ENCODE measurements around the gene POLD1. TPM values are rescaled to one million over a fixed set of nuclear protein-coding genes. Genes with fewer than 3 reads are reported as not detected.
"Not testable (repeated sequence)": the region's sequence is repeated elsewhere in the genome, so short reads cannot be mapped to it uniquely, and the experiment has no call there.

POLD1 gene
- total RNA-seq, 1 donor from 2014 or later, result 17.0 TPM

GRCh38 chr19:50390952-50391351 lies 6.8 kb downstream of the POLD1 start:
- not testable (repeated sequence) for DNase-seq (ENCODE audit: low spot score)

- DNase-seq (ENCODE audit: low spot score), result no peak
Observed at GRCh38 chr19:50392759-50393158, 8.6 kb downstream of the POLD1 start.

DNA sequence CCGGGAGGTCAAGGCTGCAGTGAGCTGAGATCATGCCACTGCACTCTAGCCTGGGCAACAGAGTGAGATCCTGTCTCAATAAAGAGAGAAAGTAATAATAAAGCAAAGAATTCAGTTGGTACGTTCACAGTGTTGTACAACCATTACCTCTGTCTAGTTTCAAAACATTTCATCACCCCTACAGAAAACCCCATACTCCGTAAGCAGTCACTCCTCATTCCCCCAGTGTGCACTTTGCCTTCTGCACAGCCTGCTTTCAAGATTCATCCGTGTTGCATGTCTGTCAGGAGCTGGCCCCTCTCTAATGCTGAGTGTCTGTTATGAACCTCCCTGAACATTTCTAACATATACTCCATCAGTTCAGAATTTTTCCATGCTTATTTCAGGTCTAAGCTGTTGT lies 9.4 kb downstream of the POLD1 start:
- no peak for DNase-seq (ENCODE audit: low spot score)

- no peak for DNase-seq (ENCODE audit: low spot score)
Observed at GRCh38 chr19:50394017-50394416, 9.9 kb downstream of the POLD1 start.

GRCh38 chr19:50398675-50399367 lies 14.7 kb downstream of the POLD1 start:
- no peak for DNase-seq (ENCODE audit: low spot score)

DNA sequence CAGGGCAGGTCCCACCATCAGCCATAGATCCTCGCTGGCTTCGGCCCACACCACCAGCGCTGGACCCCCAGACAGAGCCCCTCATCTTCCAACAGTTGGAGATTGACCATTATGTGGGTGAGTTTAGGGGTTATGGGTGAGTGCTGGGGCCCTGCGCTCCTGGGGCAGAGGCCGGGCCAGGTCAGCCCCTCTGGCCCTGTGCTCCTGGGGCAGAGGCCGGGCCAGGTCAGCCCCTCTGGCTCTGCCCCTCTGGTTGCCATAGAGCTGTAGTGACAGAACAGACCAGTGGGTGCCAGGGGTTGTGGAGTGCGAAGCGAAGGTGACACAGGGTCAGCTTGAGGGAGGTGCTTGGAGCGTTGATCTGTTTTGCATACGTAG lies 15.2 kb downstream of the POLD1 start:
- DNase-seq (ENCODE audit: low spot score), result no peak

DNA sequence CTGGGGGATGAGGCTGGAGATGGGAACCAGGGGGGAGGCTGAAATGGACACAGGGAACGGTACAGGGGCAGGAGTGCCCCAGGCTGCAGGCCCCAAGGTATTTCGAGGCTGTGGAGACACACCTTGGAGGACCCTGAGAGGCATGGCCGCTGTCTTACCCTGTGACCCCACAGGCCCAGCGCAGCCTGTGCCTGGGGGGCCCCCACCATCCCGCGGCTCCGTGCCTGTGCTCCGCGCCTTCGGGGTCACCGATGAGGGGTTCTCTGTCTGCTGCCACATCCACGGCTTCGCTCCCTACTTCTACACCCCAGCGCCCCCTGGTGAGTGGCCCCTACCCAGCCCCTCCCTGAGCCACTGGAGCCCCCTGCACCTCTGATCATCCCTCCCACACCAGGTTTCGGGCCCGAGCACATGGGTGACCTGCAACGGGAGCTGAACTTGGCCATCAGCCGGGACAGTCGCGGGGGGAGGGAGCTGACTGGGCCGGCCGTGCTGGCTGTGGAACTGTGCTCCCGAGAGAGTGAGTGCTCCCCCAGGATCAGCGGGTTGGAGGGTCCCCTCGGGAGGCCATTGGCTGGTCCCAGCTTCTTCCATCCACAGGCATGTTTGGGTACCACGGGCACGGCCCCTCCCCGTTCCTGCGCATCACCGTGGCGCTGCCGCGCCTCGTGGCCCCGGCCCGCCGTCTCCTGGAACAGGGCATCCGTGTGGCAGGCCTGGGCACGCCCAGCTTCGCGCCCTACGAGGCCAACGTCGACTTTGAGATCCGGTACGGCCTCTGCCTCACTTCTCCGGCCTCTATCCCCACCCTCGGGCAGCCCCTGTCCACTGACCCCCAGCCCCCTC lies 17.7 kb downstream of the POLD1 start:
- DNase-seq (ENCODE audit: low spot score), result no peak

GRCh38 chr19:50402544-50403301 lies 18.6 kb downstream of the POLD1 start:
- no peak for DNase-seq (ENCODE audit: low spot score)

GRCh38 chr19:50406156-50406820 lies 22.1 kb downstream of the POLD1 start:
- DNase-seq (ENCODE audit: low spot score), result no peak

- DNase-seq (ENCODE audit: low spot score), result no peak
Observed at GRCh38 chr19:50406829-50407228, 22.7 kb downstream of the POLD1 start.

DNA sequence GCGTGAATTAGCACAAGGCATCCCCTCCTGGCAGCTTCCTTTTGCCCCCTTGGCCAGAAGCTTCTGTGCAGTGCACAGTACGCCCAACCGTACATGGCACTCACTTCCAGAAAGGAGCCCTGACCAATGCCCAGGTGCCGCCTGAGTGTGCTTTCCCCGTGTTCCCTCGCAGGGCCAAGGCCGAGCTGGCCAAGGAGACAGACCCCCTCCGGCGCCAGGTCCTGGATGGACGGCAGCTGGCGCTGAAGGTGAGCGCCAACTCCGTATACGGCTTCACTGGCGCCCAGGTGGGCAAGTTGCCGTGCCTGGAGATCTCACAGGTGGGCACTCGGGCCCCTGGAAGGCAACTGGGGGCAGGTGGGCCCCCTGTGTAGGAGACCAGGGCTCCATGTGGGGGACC lies 25.2 kb downstream of the POLD1 start:
- no peak for DNase-seq (ENCODE audit: low spot score)

DNA sequence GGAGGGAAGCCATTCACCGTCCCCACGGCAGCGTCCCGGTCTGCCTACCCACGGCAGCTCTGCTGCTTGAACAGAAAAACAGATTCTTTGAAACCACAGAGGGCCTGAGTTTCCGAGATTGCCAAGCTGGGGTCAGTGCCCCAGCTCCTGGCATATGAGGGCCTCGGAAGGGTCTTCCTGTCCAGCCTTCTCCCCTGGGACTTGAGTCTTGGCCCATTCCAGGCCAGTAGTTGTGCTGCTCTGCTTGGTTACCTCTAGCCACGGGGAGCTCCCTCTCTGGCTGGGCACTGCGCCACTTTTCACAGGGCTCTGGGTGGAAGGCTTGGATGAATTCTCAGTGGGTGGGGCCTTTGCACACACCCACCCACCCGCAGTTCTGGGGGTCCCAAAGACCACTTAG lies 26.0 kb downstream of the POLD1 start:
- no peak for DNase-seq (ENCODE audit: low spot score)

DNA sequence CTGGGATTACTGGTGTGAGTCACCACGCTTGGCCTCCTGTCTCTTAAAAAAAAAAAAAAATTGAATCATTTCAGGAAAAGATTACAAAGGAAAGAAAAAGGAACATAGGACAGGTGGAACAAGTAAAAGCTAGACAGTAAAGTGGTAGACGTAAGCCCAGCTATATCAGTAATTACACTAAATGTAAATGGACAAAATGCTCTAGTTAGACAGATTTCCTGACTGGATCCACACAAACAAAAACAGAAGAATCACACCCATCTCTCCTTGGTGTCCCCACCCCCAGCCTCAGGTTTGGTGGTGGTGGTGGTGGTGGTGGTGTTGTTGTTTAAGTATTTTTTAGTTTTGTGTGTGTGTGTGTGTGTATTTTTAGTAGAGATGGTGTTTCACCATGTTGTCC lies 28.3 kb downstream of the POLD1 start:
- no peak for DNase-seq (ENCODE audit: low spot score)

DNA sequence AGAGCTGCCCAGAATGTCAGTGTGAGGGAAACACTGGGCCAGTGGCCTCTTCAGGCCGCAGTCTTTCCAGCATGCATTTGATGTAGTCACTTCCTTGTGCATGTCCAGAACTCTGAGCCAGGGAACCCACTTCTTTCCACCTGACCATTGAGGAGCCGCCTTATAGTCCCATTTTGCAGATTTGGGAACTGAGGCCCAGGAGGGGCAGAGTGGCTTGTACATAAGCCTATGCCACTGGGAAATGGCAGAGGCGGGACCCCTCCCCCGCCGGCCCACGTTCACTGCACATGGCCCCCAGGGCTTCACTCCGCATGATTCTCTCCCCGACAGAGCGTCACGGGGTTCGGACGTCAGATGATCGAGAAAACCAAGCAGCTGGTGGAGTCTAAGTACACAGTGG lies 28.9 kb downstream of the POLD1 start:
- DNase-seq (ENCODE audit: low spot score), result no peak

DNA sequence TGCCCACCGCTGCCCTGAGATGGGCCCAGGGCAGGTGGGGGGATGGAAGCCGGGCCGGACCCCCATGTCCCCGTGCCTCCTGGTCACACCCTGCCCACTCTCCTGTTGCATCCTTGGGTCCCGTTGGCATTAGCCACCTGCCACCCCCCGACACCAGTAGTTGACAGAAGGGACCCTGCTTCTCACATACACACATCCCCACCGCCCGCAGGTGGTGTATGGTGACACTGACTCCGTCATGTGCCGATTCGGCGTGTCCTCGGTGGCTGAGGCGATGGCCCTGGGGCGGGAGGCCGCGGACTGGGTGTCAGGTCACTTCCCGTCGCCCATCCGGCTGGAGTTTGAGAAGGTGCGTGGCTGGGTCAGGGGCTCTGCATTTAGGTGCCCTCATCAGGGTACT lies 29.4 kb downstream of the POLD1 start:
- DNase-seq (ENCODE audit: low spot score), result no peak

DNA sequence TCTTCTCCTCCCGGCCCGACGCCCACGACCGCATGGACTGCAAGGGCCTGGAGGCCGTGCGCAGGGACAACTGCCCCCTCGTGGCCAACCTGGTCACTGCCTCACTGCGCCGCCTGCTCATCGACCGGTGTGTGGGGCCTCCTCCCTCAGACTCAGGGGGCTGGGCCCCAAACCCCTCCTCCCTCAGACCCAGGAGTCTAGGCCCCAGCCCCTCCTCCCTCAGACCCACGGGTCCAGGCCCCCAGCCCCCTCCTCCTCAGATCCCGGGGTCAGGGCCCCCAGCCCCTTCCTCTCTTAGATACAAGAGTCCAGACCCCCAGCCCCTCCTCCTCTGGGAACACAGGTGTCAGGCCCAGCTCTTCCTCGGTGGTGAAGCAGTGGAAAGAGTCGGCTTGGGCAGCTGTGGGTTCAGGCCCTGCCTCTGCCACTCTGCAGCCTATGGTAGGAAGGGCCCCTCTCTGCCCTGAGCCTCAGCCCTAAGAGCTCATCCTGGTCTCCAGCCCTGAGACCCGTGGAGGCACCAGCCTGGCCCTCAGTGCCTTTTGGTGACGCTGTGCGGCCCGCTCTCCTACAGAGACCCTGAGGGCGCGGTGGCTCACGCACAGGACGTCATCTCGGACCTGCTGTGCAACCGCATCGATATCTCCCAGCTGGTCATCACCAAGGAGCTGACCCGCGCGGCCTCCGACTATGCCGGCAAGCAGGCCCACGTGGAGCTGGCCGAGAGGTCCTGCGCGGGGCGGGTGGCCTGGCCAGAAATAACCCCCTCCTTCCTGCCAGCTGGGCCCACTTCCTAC lies 30.9 kb downstream of the POLD1 start:
- DNase-seq (ENCODE audit: low spot score), result peak; percentile 77

- no peak for DNase-seq (ENCODE audit: low spot score)
Observed at GRCh38 chr19:50415661-50416033, 31.5 kb downstream of the POLD1 start.

GRCh38 chr19:50416034-50416977 lies 32.2 kb downstream of the POLD1 start:
- no peak for DNase-seq (ENCODE audit: low spot score)

- DNase-seq (ENCODE audit: low spot score), result no peak
Observed at GRCh38 chr19:50417111-50418081, 33.2 kb downstream of the POLD1 start.
